Effector memory CD4-positive, alpha-beta T cell (primary cell): ENCODE data around the gene EXD3.

Experiments
- DNase-seq, 3 donors: peaks; one replicate each; pipeline ENCODE4 v3.0.0-alpha.2; 2020
- H3K27ac ChIP-seq: 2 replicates; pipeline ENCODE4 v1.7.0; 2013; ENCODE audit warnings: mild to moderate bottlenecking, low read length, moderate library complexity; ENCODE audit not compliant: insufficient read depth, poor library complexity, severe bottlenecking
- H3K27me3 ChIP-seq: replicated peaks from 2 replicates; pipeline ENCODE4 v1.7.0; 2013; ENCODE audit warnings: mild to moderate bottlenecking, low read length; ENCODE audit not compliant: insufficient read depth, control insufficient read depth, poor library complexity, severe bottlenecking
- H3K36me3 ChIP-seq: 2 replicates; pipeline ENCODE4 v1.7.0; 2013; ENCODE audit warnings: mild to moderate bottlenecking, low read length, moderate library complexity; ENCODE audit not compliant: control insufficient read depth, insufficient read depth
- H3K4me1 ChIP-seq: 2 replicates; pipeline ENCODE4 v1.7.0; 2013; ENCODE audit warnings: low read length, mild to moderate bottlenecking; ENCODE audit not compliant: control insufficient read depth, insufficient read depth, poor library complexity, severe bottlenecking
- H3K4me3 ChIP-seq: 2 replicates; pipeline ENCODE4 v1.7.0; 2013; ENCODE audit warnings: low read length, low read depth, mild to moderate bottlenecking; ENCODE audit not compliant: insufficient read depth, poor library complexity, severe bottlenecking
- H3K9me3 ChIP-seq: 2 replicates; pipeline ENCODE4 v1.7.0; 2013; ENCODE audit warnings: mild to moderate bottlenecking, low read length, moderate library complexity; ENCODE audit not compliant: control insufficient read depth

EXD3 gene

DNA sequence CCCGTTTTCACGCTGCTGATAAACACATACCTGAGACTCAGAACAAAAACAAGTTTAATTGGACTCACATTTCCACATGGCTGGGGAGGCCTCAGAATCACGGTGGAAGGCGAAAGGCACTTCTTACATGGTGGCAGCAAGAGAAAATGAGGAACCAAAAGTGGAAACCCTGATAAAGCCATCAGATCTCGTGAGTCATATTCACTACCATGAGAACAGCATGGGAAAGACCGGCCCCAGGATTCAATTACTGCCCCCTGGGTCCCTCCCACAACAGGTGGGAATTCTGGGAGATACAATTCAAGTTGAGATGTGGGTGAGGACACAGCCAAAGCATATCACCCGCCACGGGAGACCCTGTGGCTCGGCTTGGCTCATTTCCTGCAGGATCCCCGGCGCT lies 20.2 kb downstream of the EXD3 start:
- H3K27me3 ChIP-seq = no peaks in the 10 kb centered on the region
- H3K4me3 ChIP-seq = no peak overlapping the region
- no peak overlapping the region for H3K27ac ChIP-seq
- H3K4me1 ChIP-seq = peaks cover 14% of the 10 kb centered on the region
- H3K36me3 ChIP-seq = no peaks in the 10 kb centered on the region
- H3K9me3 ChIP-seq = no peaks in the 10 kb centered on the region
- DNase-seq = no peak

DNA sequence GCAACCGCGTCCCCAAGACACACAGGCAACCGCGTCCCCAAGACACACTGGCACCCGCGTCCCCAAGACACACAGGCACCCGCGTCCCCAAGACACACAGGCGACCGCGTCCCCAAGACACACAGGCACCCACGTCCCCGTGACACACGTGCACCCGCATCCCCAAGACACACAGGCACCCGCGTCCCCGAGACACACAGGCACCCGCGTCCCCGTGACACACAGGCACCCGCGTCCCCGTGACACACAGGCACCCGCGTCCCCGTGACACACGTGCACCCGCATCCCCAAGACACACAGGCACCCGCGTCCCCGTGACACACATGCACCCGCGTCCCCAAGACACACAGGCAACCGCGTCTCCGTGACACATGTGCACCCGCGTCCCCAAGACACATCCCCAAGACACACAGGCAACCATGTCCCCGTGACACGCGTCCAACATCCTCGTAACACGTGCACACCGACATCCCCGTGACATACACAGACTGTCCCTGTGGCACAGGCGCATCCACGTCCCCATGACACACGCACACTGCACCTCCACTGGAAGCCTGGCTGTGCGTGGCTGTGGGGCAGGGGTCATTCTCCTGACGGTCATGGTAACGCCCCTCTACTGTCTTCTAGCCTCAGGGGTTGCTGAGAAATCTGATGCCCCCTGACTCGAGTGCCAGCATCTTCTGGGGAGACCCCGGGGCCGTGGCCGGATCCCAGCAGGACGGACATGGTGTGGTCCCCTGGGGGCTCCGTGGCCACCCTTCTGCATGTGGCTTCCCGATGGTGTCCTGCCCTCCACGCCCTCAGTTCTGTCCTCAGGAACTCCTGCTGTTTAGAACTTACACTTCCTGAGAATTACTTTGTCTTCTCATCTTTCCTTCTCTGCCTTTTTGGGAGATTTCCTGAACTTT lies 24.1 kb downstream of the EXD3 start:
- H3K4me3 ChIP-seq = no peak overlapping the region
- no peak for DNase-seq
- no peaks in the 10 kb centered on the region for H3K36me3 ChIP-seq

DNA sequence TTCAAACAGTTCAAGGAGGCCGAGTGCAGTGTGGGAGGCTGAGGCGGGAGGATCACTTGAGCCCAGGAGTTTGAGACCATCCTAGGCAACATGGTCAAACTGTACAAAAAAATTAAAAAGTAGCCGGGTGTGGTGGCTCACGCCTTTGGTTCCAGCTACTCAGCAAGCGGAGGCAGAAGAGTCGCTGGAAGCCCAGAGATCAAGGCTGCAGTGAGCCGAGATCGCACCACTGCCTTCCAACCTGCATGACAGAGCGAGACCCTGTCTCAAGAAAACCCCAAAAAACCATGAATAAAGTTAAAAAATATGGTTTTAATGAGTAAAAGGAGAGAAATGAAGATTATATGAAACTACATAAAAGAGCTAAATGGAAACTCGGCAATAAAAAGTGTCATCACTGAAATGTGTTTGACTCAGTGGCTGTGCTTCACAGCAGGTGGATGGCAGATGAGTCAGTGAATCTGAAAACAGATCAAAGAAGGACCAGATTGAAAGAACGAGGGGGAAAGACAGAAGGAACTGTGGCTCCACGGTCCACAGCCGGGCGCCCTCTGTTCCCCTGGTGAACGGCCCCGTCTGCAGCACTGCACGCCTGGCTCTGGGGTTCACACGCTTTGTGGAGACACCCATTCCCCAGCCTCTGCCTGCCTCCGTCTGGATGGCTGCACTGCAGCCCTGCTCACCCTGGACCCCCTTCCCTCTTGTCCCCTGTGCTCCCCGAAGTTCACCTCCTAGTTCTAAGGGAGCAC lies 25.1 kb downstream of the EXD3 start:
- Histone ChIP-seq H3K36me3 (no peaks in the 10 kb centered on the region), H3K27me3 (no peaks in the 10 kb centered on the region), H3K9me3 (no peaks in the 10 kb centered on the region), H3K27ac (no peak overlapping the region), H3K4me1 (no peaks in the 10 kb centered on the region), H3K4me3 (no peak overlapping the region)
- DNase-seq = no peak

More for the DNA sequence above, 24.1 kb downstream of the EXD3 start:
- H3K9me3 ChIP-seq = no peaks in the 10 kb centered on the region
- no peak overlapping the region for H3K27ac ChIP-seq
- no peaks in the 10 kb centered on the region for H3K4me1 ChIP-seq
- H3K27me3 ChIP-seq = no peaks in the 10 kb centered on the region

DNA sequence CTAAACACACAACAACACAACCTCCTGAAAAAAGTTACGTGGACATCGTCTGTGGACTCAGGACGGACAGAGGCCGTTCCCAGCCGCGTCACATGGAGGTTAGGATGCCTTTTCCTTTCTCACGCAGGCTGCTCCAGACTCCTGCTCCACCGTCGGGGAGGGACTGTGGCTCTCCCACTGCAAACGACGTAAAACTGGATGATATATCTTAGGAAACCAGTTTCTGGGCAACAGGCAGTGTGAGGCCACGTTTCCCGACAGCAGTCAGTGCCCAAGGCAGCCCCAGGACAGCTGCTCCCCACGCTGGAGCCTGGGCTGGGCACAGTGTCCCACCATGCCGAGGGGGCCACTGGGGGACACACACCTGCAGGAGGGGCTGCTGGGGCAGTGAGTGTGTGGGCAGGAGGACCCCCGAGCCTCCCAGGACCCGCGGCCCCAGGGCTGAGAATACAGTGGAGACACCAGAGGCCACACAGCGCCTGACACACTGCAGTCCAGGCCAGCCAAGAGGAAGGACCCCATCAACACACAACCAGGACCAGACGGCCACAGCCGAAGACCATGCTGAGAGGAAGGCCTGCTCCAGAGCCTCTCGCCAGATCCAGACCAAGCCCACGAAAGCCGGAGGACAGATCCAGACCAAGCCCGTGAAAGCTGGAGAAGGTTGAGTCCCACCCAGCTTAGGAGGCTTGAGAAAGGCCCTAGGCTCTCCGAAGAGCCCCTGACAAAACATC lies 26.2 kb downstream of the EXD3 start:
- no peaks in the 10 kb centered on the region for H3K9me3 ChIP-seq
- H3K36me3 ChIP-seq = no peaks in the 10 kb centered on the region
- no peaks in the 10 kb centered on the region for H3K4me1 ChIP-seq
- H3K27ac ChIP-seq = no peak overlapping the region
- DNase-seq = no peak
- no peak overlapping the region for H3K4me3 ChIP-seq
- H3K27me3 ChIP-seq = no peaks in the 10 kb centered on the region

DNA sequence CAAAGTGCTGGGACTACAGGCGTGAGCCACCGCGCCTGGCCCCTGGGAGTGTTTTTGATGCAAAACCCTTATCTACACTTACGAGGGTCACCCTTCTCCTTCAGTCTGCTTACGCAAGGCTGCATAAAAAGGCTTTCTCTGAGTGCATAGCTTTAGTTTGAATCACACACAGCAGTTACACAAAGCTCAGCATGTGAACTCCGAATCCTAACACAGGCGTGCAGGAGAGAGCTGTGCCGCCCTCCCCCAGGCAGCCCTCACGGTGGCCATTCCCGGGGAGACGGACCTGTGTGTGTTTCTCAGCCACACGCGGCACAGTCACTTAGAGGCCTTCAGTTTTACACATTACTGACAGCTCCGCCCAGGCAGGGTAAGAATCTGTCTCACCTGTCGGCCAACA lies 26.7 kb downstream of the EXD3 start:
- no peaks in the 10 kb centered on the region for H3K4me1 ChIP-seq
- no peak for DNase-seq
- no peak overlapping the region for H3K27ac ChIP-seq
- no peaks in the 10 kb centered on the region for H3K9me3 ChIP-seq
- no peaks in the 10 kb centered on the region for H3K27me3 ChIP-seq
- no peaks in the 10 kb centered on the region for H3K36me3 ChIP-seq
- H3K4me3 ChIP-seq = no peak overlapping the region

DNA sequence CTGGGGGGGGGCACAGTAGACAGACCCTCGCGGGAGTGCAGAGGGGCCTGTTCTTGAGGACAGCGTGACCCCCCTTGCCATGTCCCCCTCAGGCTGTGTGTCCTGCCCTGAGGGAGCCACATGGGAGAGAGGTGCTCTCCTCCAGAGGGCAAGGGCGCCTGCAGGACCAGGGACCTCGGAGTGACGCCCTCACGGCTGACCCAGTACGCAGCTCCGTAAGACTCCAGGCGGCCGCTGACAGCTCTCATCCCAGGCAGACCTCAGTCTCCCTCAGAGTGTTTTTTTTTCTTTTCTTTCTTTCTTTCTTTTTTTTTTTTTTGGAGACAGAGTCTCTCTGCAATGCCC lies 27.3 kb downstream of the EXD3 start:
- Histone ChIP-seq H3K4me3 (no peak overlapping the region), H3K27ac (no peak overlapping the region), H3K36me3 (no peaks in the 10 kb centered on the region), H3K9me3 (no peaks in the 10 kb centered on the region), H3K4me1 (no peaks in the 10 kb centered on the region), H3K27me3 (no peaks in the 10 kb centered on the region)
- DNase-seq = no peak

DNA sequence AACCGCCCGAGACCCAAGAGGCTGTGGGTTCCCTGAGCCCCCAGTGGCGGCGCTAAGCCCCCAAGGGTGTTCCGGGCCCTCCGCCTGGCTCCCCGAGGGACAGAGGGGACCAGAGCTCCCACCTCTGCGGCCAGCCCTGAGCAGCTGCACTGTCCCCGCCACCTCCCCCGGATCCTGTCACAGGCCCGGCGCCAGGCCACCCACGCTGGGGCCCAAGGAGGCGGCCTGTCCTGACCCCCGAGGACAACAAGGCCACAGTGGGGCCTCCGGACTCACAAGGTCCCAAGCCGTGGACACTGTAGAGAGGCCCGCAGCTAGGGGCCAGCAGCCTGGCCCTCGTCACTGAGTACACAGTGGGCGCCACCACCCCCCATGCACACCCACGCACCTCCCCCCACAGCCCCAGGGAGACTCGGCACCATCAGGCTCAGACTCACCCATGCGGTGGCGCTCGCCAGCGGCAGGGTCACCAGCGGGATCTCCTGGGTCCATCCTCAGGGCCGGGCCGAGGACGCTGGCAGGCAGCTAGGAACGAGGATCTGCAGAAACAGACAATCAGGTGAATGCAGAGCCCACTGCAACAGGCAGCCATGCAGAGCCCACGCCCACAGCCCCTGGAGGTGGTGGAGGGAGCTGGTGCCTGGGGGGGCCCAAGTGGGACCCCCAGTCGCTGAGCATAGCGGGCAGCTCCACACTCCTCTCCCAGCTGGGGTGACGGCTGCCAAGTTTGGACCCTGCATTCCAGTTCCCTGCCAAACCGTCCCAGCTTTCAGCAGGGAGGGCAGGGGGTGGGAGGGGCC lies 27.9 kb downstream of the EXD3 start:
- H3K4me3 ChIP-seq = no peak overlapping the region
- no peaks in the 10 kb centered on the region for H3K9me3 ChIP-seq
- DNase-seq = no peak
- no peaks in the 10 kb centered on the region for H3K36me3 ChIP-seq
- no peaks in the 10 kb centered on the region for H3K27me3 ChIP-seq
- no peak overlapping the region for H3K27ac ChIP-seq
- no peaks in the 10 kb centered on the region for H3K4me1 ChIP-seq

DNA sequence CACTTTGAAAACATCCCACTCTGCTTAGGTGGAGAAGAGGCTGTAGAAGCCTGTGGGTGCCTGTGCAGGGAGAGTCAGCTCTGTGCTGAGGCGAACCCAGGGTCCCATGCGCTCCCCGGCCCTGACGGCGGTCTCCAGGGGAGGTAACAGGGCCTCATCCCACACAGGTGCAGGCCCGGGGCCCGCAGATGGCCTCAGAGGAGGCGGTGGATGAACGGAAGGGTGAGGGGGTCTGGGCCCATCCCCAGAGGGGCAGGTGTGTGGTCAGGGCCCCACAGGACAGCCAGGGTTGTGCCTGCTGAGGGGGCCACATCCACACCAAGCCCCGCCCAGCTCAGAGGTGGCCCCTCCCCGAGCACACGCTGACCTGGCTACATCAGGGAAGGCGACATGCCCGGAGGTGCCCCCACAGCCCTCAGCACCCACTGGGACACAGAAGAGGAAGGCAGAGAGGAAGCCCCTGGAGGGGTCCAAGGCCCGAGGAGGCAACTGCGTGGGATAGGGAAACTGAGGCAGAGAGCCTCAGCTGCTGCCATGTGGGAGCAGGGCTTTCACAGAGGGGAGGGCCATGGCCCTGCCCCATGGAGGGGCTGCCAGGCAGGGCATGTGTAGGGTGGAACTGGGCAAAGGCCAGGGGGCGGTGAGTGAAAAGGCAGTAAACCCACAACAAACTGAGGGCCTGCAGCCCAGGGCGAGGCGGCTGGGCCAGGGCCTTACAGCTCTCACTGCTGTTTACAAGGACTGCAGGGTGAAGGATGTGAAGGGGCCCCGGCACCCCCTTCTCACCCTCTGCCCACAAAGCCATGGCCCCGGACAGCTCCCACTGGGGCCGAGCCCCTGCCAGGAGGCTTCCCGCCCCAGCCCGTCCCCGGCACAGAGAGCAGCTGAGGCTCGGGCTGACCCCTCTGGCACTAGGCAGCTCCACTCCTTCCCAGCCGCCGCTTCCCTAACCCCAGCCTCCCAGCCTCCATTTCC lies 29.5 kb downstream of the EXD3 start:
- H3K4me1 ChIP-seq = no peaks in the 10 kb centered on the region
- no peak overlapping the region for H3K4me3 ChIP-seq
- H3K27ac ChIP-seq = no peak overlapping the region
- DNase-seq = no peak
- no peaks in the 10 kb centered on the region for H3K9me3 ChIP-seq
- no peaks in the 10 kb centered on the region for H3K36me3 ChIP-seq
- no peaks in the 10 kb centered on the region for H3K27me3 ChIP-seq
